ENCODE results near the gene RHOV.

Gene RHOV

DNA sequence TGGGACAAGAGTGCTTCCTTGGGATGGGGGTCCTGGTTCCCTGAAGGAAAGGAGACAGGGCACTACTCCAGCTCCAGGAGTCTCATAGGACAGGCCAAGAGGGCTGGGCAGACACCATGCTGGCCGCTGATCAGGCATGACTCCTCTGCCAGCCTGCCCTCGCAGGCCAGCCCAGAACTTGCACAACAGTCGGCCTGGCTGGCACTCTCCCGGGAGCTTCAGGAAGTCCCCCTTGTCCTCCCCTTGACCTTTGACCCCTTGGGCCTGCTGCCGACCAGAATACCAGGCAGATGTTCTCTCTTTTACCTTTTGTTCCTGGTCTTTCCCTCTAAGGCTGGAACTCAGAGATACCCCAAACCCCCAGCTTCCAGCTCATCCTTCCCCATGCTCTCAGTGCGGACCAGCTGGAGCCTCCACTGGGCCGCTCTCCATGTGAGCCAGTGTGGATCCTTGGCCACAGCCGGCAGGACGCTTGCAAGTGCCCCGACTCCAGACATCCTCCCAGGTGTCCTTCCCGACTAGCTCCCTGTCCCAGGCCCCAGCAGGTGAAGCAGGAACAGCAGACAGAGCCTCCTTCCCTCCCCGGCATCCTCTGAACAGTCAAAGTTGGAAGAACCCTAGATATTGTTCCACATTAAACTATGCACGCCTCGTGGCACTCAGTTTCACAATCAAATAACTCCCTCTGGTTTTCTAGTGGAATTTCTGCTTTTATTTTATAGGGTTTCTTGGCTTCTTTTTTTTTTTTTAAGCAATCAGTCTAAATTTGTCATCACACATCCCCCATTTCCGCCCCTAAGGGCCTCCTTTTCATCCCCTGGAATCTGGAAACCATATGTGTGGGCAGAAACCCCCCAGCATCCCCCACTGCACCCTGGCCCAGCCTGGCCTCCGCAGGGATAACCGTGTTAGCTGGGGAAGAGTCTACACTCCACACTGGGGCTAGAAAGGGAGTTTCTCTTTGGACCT, 35.9 kb upstream of the RHOV start:
- Mint-ChIP-seq H3K27ac (peak overlapping the region; percentile 20), H3K4me3 (no peak overlapping the region), H3K9me3 (no peaks in the 10 kb centered on the region), H3K36me3 (ENCODE audit: low read depth) (peaks cover under 1% of the 10 kb centered on the region), H3K4me1 (ENCODE audit: low read depth) (peaks cover 16% of the 10 kb centered on the region), H3K27me3 (no peaks in the 10 kb centered on the region)
- DNase-seq: no peak

DNA sequence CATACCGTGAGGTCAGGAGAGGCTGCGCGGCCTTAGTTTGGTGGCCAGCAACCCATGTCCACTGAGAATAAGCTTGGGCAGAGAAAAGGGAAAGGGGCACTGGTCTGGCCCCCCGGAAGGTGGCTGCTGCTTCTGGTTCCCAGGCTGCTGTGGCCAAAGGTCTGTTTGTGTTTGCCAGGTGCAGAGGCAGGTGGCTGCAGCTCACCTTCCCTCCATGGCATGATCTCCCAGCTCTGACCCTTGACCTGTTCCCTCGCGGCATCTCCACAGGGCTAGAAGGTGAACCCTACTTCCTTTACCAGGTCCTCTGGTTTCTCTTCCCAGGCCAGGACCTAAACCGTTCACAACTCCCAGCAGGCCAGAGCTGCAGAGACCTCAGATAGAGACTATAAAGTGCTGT, 34.1 kb upstream of the RHOV start:
- no peaks in the 10 kb centered on the region for H3K9me3 Mint-ChIP-seq
- H3K27me3 Mint-ChIP-seq: no peaks in the 10 kb centered on the region
- peak overlapping the region; percentile 4 for H3K4me3 Mint-ChIP-seq
- peaks cover 27% of the 10 kb centered on the region for H3K4me1 Mint-ChIP-seq (ENCODE audit: low read depth)
- H3K36me3 Mint-ChIP-seq (ENCODE audit: low read depth): peaks cover 16% of the 10 kb centered on the region
- H3K27ac Mint-ChIP-seq: peak overlapping the region; percentile 73
- DNase-seq: no peak

DNA sequence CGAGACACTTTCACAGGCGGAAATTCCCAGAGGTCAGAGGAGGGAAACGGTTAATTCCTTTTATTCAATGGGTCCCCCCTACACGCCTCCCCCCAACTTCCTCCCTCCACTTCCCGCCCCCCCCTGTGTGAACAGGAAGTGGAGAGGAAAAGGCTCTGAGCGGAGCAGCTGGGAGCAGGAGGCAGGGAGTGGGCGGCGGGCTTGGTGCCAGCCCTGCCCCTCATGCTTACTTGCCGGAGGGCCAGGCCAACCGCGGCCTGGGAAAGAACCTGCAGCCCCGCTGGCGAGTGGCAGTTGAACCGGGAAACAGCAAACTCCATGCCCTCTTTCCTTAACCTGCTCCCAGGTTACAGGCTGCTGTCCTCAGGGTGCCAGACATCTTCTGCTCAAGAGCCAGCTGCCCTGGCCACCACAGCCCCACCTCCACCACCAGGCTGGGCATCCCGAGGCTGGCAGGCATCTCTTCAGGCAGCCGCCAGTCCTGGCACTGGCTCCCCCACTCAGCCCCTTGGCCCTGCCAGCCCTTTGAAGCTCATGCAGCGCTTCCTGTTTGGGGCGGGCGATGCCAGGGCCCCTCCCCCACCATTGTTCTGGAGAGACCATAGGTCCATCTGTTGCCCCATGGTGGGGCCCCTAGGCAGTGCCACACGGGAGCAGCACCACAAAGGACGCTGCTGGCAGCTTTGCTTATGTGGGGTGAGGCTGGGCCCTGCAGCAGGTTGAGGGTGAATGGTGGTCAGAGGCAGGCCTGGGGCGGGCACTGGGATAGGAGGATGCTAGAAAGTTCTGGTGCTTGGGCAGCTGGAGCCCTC, 33.2 kb upstream of the RHOV start:
- Mint-ChIP-seq H3K36me3 (ENCODE audit: low read depth) (peaks cover 23% of the 10 kb centered on the region), H3K9me3 (no peaks in the 10 kb centered on the region), H3K27me3 (no peaks in the 10 kb centered on the region), H3K27ac (peak overlapping the region; percentile 88), H3K4me1 (ENCODE audit: low read depth) (peaks cover 32% of the 10 kb centered on the region), H3K4me3 (peak overlapping the region; percentile 71)
- DNase-seq: peak; percentile 74

DNA sequence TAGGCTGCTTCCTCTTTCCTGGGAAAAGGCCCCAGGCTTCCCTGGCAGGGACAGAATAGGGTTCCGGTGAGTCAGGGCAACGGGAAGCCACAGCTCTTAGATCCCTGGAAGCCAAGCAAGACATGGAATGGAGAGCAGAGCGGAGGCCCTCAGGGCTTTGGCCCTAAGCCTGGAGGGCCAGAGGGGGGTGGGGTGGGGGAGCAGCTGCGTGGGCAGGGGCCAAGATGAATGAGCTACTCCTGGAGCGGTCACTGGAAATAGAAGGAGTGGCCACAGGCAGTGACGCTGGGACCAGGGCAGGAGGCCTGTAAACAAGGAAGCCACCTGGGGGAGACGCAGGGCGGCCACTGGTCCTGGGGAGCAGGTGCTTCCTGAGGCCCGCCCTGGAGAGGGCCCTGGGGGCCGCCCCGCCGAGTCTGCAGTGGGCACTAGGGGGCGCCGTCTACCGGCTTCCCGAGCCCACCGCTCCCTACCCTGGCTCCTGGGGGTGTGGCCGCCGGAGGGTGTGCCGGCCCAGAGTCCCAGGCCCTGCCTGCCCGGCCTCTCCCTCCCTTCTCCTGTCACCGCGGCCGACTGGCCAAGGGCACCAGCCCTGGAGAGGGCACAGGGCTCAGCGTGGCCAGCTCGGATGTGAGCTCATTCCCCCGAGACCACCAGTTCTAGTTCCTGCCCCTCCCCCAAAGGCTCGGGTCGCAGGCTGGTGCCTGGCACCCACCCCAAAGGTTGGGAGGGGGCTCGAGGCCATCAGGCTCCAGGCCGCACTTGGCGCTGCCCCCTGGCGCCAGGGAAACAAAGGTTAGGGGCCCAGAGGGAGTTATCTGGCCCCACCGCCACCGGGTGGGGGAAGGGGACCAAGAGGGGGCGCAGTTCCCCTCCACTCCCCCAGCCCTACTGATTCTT, 32.3 kb upstream of the RHOV start:
- Mint-ChIP-seq H3K27me3 (no peaks in the 10 kb centered on the region), H3K4me1 (ENCODE audit: low read depth) (peaks cover 33% of the 10 kb centered on the region), H3K4me3 (peak overlapping the region; percentile 71), H3K9me3 (no peaks in the 10 kb centered on the region), H3K27ac (peak overlapping the region; percentile 88), H3K36me3 (ENCODE audit: low read depth) (peaks cover 29% of the 10 kb centered on the region)
- peak; percentile 88 for DNase-seq

DNA sequence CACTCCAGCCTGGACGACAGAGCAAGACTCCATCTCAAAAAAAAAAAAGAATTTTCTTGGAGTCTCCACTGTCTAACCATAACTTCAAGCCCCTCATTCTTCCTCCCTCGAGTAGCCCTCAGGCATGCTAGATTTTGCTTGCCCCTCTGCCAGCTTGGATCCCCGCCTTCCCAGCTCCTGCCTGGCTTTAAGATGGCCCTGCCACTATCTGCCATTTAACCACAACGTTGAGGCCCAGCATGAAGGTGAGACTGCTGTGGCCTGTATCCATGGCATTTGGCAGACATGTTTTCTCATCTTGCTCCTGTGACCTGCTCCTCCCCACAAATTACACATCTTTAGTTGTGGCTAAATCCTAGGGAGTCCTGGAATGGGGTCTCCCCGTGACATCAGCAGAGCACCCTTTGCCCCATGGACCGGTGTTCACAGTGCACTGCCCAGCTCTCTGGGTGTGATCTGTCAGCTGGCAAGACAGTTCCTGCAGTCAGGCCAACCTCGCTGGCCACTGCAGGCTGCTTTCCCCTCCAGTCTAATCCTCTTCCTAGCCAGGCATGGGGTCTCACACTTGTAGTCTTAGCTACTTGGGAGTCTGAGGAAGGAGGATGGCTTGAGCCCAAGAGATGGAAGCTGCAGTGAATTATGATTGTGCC, 30.6 kb upstream of the RHOV start:
- Mint-ChIP-seq H3K4me3 (no peak overlapping the region), H3K4me1 (ENCODE audit: low read depth) (peaks cover 35% of the 10 kb centered on the region), H3K27ac (no peak overlapping the region)

DNA sequence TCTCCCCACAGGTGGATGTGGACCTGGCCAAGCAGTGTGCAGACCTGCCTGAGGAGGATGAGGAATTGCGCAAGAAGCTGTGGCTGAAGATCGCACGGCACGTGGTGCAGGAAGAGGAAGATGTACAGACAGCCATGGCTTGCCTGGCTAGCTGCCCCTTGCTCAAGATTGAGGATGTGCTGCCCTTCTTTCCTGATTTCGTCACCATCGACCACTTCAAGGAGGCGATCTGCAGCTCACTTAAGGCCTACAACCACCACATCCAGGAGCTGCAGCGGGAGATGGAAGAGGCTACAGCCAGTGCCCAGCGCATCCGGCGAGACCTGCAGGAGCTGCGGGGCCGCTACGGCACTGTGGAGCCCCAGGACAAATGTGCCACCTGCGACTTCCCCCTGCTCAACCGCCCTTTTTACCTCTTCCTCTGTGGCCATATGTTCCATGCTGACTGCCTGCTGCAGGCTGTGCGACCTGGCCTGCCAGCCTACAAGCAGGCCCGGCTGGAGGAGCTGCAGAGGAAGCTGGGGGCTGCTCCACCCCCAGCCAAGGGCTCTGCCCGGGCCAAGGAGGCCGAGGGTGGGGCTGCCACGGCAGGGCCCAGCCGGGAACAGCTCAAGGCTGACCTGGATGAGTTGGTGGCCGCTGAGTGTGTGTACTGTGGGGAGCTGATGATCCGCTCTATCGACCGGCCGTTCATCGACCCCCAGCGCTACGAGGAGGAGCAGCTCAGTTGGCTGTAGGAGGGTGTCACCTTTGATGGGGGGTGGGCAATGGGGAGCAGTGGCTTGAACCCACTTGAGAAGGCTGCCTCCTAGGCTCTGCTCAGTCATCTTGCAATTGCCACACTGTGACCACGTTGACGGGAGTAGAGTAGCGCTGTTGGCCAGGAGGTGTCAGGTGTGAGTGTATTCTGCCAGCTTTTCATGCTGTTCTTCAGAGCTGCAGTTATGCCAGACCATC, 28.8 kb upstream of the RHOV start:
- no peak for DNase-seq
- no peak overlapping the region for H3K4me3 Mint-ChIP-seq
- H3K9me3 Mint-ChIP-seq: no peaks in the 10 kb centered on the region
- H3K36me3 Mint-ChIP-seq (ENCODE audit: low read depth): peaks cover 61% of the 10 kb centered on the region
- peaks cover 31% of the 10 kb centered on the region for H3K4me1 Mint-ChIP-seq (ENCODE audit: low read depth)
- H3K27ac Mint-ChIP-seq: peak overlapping the region; percentile 73
- no peaks in the 10 kb centered on the region for H3K27me3 Mint-ChIP-seq

More for the DNA sequence above, 30.6 kb upstream of the RHOV start:
- peaks cover 45% of the 10 kb centered on the region for H3K36me3 Mint-ChIP-seq (ENCODE audit: low read depth)
- DNase-seq: no peak
- H3K9me3 Mint-ChIP-seq: no peaks in the 10 kb centered on the region
- no peaks in the 10 kb centered on the region for H3K27me3 Mint-ChIP-seq

DNA sequence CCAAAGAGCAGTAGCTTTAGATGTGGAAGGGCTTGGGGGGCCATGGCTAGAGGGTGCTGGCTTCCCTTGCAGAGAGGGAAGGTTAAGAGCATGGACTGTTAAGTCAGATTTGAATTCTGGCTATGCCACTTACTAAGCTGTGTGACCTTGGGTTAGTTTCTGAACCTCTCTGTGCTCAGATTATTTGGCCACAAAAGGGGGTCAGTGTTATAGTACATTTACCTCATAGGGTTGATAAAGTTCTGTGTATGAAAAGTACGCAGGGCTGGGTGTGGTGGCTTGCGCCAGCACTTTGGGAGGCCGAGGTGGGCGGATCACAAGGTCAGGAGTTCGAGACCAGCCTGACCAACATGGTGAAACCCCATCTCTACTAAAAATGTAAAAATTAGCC, 27.0 kb upstream of the RHOV start:
- Mint-ChIP-seq H3K4me3 (no peak overlapping the region), H3K9me3 (no peaks in the 10 kb centered on the region), H3K36me3 (ENCODE audit: low read depth) (peaks cover 79% of the 10 kb centered on the region), H3K27me3 (no peaks in the 10 kb centered on the region), H3K27ac (no peak overlapping the region), H3K4me1 (ENCODE audit: low read depth) (peaks cover 28% of the 10 kb centered on the region)
- DNase-seq: no peak

DNA sequence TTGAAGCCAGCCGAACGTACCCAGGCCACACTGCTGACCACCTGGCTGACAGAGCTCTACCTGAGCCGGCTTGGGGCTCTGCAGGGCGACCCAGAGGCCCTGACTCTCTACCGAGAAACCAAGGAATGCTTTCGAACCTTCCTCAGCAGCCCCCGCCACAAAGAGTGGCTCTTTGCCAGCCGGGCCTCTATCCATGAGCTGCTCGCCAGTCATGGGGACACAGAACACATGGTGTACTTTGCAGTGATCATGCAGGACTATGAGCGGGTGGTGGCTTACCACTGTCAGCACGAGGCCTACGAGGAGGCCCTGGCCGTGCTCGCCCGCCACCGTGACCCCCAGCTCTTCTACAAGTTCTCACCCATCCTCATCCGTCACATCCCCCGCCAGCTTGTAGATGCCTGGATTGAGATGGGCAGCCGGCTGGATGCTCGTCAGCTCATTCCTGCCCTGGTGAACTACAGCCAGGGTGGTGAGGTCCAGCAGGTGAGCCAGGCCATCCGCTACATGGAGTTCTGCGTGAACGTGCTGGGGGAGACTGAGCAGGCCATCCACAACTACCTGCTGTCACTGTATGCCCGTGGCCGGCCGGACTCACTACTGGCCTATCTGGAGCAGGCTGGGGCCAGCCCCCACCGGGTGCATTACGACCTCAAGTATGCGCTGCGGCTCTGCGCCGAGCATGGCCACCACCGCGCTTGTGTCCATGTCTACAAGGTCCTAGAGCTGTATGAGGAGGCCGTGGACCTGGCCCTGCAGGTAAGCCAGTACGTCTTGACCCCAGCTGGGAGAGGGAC, 26.4 kb upstream of the RHOV start:
- Mint-ChIP-seq H3K36me3 (ENCODE audit: low read depth) (peaks cover 82% of the 10 kb centered on the region), H3K27ac (no peak overlapping the region)

DNA sequence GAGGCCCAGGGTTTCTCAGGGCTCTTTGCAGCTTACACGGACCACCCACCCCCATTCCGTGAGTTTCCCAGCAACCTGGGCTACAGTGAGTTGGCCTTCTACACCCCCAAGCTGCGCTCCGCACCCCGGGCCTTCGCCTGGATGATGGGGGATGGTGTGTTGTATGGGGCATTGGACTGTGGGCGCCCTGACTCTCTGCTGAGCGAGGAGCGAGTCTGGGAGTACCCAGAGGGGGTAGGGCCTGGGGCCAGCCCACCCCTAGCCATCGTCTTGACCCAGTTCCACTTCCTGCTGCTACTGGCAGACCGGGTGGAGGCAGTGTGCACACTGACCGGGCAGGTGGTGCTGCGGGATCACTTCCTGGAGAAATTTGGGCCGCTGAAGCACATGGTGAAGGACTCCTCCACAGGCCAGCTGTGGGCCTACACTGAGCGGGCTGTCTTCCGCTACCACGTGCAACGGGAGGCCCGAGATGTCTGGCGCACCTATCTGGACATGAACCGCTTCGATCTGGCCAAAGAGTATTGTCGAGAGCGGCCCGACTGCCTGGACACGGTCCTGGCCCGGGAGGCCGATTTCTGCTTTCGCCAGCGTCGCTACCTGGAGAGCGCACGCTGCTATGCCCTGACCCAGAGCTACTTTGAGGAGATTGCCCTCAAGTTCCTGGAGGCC, 25.6 kb upstream of the RHOV start:
- Mint-ChIP-seq H3K4me3 (no peak overlapping the region), H3K27ac (no peak overlapping the region), H3K4me1 (ENCODE audit: low read depth) (peaks cover 40% of the 10 kb centered on the region), H3K27me3 (no peaks in the 10 kb centered on the region), H3K36me3 (ENCODE audit: low read depth) (peaks cover 84% of the 10 kb centered on the region), H3K9me3 (no peaks in the 10 kb centered on the region)
- no peak for DNase-seq

More for the DNA sequence above, 26.4 kb upstream of the RHOV start:
- no peak for DNase-seq
- H3K9me3 Mint-ChIP-seq: no peaks in the 10 kb centered on the region
- peaks cover 34% of the 10 kb centered on the region for H3K4me1 Mint-ChIP-seq (ENCODE audit: low read depth)
- H3K4me3 Mint-ChIP-seq: no peak overlapping the region
- H3K27me3 Mint-ChIP-seq: no peaks in the 10 kb centered on the region

DNA sequence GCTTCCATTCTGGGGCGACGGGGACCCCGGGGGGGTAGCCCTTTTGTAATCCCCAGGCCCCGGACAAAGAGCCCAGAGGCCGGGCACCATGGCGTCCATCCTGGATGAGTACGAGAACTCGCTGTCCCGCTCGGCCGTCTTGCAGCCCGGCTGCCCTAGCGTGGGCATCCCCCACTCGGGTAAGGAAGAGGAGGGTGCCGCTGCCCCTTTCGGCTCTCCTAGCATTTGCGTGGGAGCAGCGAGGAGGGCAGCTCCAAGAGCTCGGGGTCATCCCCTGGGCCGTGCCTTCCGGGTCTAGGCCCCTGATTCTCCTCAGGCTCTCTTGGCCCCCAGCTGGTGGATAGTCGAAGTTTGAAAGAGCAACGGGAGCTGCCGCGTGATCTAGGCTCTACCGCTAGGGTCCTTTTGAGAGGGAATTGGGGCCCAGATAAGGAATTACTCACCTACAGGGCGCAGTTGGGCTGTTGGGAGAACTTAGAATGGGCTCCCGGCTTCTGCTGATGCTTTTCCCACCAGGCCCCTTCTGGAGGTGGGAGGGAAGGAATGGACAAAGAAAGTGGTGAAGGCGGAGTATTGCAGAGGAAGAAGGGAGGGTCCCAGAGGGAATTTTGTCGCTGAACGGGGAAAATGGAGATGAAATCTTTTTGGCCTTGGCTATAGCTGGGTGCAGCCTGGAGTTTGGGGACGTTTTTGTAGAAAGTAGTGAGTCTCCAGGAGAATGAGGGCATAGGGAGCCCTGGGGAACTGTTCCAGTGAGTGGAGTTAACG, 20.8 kb upstream of the RHOV start:
- peaks cover 40% of the 10 kb centered on the region for H3K4me1 Mint-ChIP-seq (ENCODE audit: low read depth)
- H3K27me3 Mint-ChIP-seq: no peaks in the 10 kb centered on the region
- peak overlapping the region; percentile 99 for H3K4me3 Mint-ChIP-seq
- H3K9me3 Mint-ChIP-seq: no peaks in the 10 kb centered on the region
- peak overlapping the region; percentile 97 for H3K27ac Mint-ChIP-seq
- peaks cover 49% of the 10 kb centered on the region for H3K36me3 Mint-ChIP-seq (ENCODE audit: low read depth)
- DNase-seq: peak; percentile 72
